ENCODE results near the gene C10orf143. TPM values are rescaled to one million over a fixed set of nuclear protein-coding genes. Genes with fewer than 3 reads are reported as not detected.

Gene C10orf143
- total and polyA plus RNA-seq, 2 of the 8 experiments (the other 6 are each of a cell fraction or from before 2014, with no cell fraction given): 1.6 to 2.0 TPM

DNA sequence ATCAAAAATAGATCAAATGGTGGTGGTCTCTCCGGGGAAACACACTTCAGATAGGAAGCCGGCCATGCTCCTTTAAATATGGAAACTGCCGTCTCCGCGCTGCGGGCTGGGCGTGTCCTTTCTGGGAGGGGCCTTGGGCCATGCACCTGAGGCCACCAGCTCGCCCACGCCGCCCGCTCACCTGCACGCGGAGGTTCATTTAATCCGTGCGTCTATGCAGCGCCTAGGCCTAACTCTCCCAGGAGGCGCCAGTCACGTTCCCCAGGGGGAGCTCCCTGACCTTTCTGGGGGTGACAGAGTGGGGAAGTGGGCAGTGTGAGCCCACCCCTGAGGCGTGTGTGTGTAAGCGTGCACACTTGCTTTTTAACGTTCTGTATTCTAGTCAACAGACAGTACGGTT, 64.0 kb downstream of the C10orf143 start (continued):
- TF ChIP-seq HDAC2 (IDR thresholded peaks at IDR 0.05; ENCODE audit: borderline replicate concordance in 1 of 2, low read depth in 2 of 2, low read length in 2 of 2): no peak
- TF ChIP-seq SP2 (IDR thresholded peaks at IDR 0.05; ENCODE audit: low read length): no peak
- TF ChIP-seq ZNF274 (IDR thresholded peaks at IDR 0.05; ENCODE audit: borderline replicate concordance, extremely low read depth, low read length): no peak
- TF ChIP-seq YY1 (IDR thresholded peaks at IDR 0.05; ENCODE audit: low read depth, low read length): no peak

All from H1 (cell line).